Osteoblast (primary cell): Measurements from ENCODE around the gene CYP2C9. TPM values are rescaled to one million over a fixed set of nuclear protein-coding genes. Genes with fewer than 3 reads are reported as not detected.
"Not testable (repeated sequence)": the region's sequence is repeated elsewhere in the genome, so short reads cannot be mapped to it uniquely, and the experiment has no call there.

Experiments
- DNase-seq: peaks from one replicate; pipeline ENCODE4 v3.0.0; 2011; ENCODE audit warnings: low spot score, mixed read lengths; ENCODE audit not compliant: insufficient read length; ENCODE audit errors: missing footprints
- H2AFZ ChIP-seq: 2 replicates; pipeline ENCODE4 v1.6.0; 2011; ENCODE audit warnings: mild to moderate bottlenecking, low read length
- H3K27ac ChIP-seq: 2 replicates; pipeline ENCODE4 v1.5.1; 2011; ENCODE audit warnings: mild to moderate bottlenecking, low read depth, low read length, moderate library complexity
- H3K27me3 ChIP-seq: 2 replicates; pipeline ENCODE4 v1.6.0; 2012; ENCODE audit warnings: mild to moderate bottlenecking, control low read depth, inconsistent platforms, low read length, moderate library complexity; ENCODE audit not compliant: insufficient read depth
- H3K36me3 ChIP-seq: 2 replicates; pipeline ENCODE4 v1.5.1; 2011; ENCODE audit warnings: mild to moderate bottlenecking, low read length, control low read depth, moderate library complexity; ENCODE audit not compliant: insufficient read depth
- H3K4me1 ChIP-seq: 2 replicates; pipeline ENCODE4 v1.5.1; 2011; ENCODE audit warnings: mild to moderate bottlenecking, low read length, control low read depth, moderate library complexity; ENCODE audit not compliant: insufficient read depth
- H3K4me2 ChIP-seq: 2 replicates; pipeline ENCODE4 v1.6.0; 2011; ENCODE audit warnings: mild to moderate bottlenecking, low read length; ENCODE audit not compliant: insufficient read depth
- H3K4me3 ChIP-seq: fragments of 200-600 bp; sonication (generic); 3 replicates; pipeline ENCODE4 v1.5.1; 2012; ENCODE audit warnings: mild to moderate bottlenecking, low read length, inconsistent platforms; ENCODE audit not compliant: insufficient read depth
- H3K79me2 ChIP-seq: 2 replicates; pipeline ENCODE4 v1.6.0; 2012; ENCODE audit warnings: mild to moderate bottlenecking, low read length, control low read depth, inconsistent platforms; ENCODE audit not compliant: insufficient read depth
- H3K9me3 ChIP-seq: 2 replicates; pipeline ENCODE4 v1.5.1; 2011; ENCODE audit warnings: low read depth, low read length, control low read depth
- H4K20me1 ChIP-seq: 2 replicates; pipeline ENCODE4 v1.6.0; 2012; ENCODE audit warnings: mild to moderate bottlenecking, low read length, control low read depth; ENCODE audit not compliant: insufficient read depth
- CTCF ChIP-seq: IDR thresholded peaks from 2 replicates; pipeline ENCODE4 v1.5.1; 2011; ENCODE audit warnings: mild to moderate bottlenecking, low read depth, low read length, moderate library complexity; ENCODE audit errors: extremely low read depth
- total RNA-seq: library from RNA; depleted of rRNA; stranded (reverse); fragments of >200 nt; gene quantifications from 2 replicates; pipeline ENCODE4 v1.2.3, GENCODE V29; 2012

Gene CYP2C9
- not detected in 2 replicates for total RNA-seq

- Histone ChIP-seq H3K27ac (no peak within 1 kb of the TSS), H3K4me3 (no peak within 1 kb of the TSS), H4K20me1 (no peaks in the 10 kb centered on the region), H3K4me1 (no peaks in the 10 kb centered on the region), H3K4me2 (no peak within 1 kb of the TSS), H3K79me2 (no peaks in the 10 kb centered on the region), H2AFZ (no peak within 1 kb of the TSS), H3K27me3 (no peaks in the 10 kb centered on the region), H3K36me3 (no peaks in the 10 kb centered on the region), H3K9me3 (no peaks in the 10 kb centered on the region)
- no peak for DNase-seq
- no peak for TF ChIP-seq CTCF
These were observed at the start of gene CYP2C9 for GRCh38 chr10:94938383-94938782. Gene CYP2C9, plus strand, starts transcription at chr10:94938658. Its CDS starts 25 bp downstream, at chr10:94938683.

- Histone ChIP-seq H3K27ac (no peak overlapping the region), H3K36me3 (no peaks in the 10 kb centered on the region), H3K9me3 (no peaks in the 10 kb centered on the region), H2AFZ (no peak overlapping the region), H3K4me1 (no peaks in the 10 kb centered on the region), H3K4me3 (no peak overlapping the region), H3K27me3 (no peaks in the 10 kb centered on the region), H3K79me2 (no peaks in the 10 kb centered on the region), H4K20me1 (no peaks in the 10 kb centered on the region), H3K4me2 (no peak overlapping the region)
- TF ChIP-seq CTCF, result no peak
- DNase-seq, result no peak
These were observed 49.3 kb upstream of the CYP2C9 start for GRCh38 chr10:94889123-94889522.

- no peaks in the 10 kb centered on the region for H3K79me2 ChIP-seq
- no peaks in the 10 kb centered on the region for H3K36me3 ChIP-seq
- no peaks in the 10 kb centered on the region for H3K27me3 ChIP-seq
- no peak overlapping the region for H2AFZ ChIP-seq
- no peak overlapping the region for H3K4me3 ChIP-seq
- no peak for TF ChIP-seq CTCF
- no peaks in the 10 kb centered on the region for H3K9me3 ChIP-seq
- no peak overlapping the region for H3K4me2 ChIP-seq
- no peak overlapping the region for H3K27ac ChIP-seq
- DNase-seq, result no peak
- no peaks in the 10 kb centered on the region for H3K4me1 ChIP-seq
- no peaks in the 10 kb centered on the region for H4K20me1 ChIP-seq
These were observed 48.0 kb upstream of the CYP2C9 start for GRCh38 chr10:94890264-94891022.

- DNase-seq, H3K79me2 ChIP-seq, H3K4me2 ChIP-seq, H4K20me1 ChIP-seq, H3K36me3 ChIP-seq, H2AFZ ChIP-seq, H3K9me3 ChIP-seq, H3K4me1 ChIP-seq, H3K27me3 ChIP-seq, H3K4me3 ChIP-seq, H3K27ac ChIP-seq: not testable (repeated sequence)
These were observed 40.0 kb upstream of the CYP2C9 start for GRCh38 chr10:94898414-94898813.
